Measurements from ENCODE around the gene SSTR3. TPM values are rescaled to one million over a fixed set of nuclear protein-coding genes. Genes with fewer than 3 reads are reported as not detected.

Gene SSTR3
- total and polyA plus RNA-seq, 10 of the 15 experiments (the other 5 are each of a cell fraction or from before 2014, with no cell fraction given), result 0.03 to 4.5 (median 2.4) TPM

GRCh38 chr22:37259540-37260029 lies 47.3 kb upstream of the SSTR3 start (continued):
- TF ChIP-seq EED (IDR thresholded peaks at IDR 0.05; ENCODE audit: low read depth) (0 out of 2 replicates have a peak, but pooled peaks have one; percentile 33), ELK1 (IDR thresholded peaks at IDR 0.05; ENCODE audit: low read depth, low read length) (no peak), SMARCA5 (IDR thresholded peaks at IDR 0.05) (peak; percentile 63; the same call in 1 of the 2 replicates), ATF2 (IDR thresholded peaks at IDR 0.05; ENCODE audit: low read length) (no peak), NR2C2 (IDR thresholded peaks at IDR 0.05; ENCODE audit: borderline replicate concordance, control insufficient read depth, insufficient read length, low read depth) (no peak), CEBPZ (IDR thresholded peaks at IDR 0.05; ENCODE audit: low read depth, low read length) (no peak), FOS (IDR thresholded peaks at IDR 0.05; ENCODE audit: borderline replicate concordance, extremely low read depth, insufficient read length) (no peak), PAX8 (IDR thresholded peaks at IDR 0.05) (no peak), MLLT1 (IDR thresholded peaks at IDR 0.05) (0 out of 2 replicates have a peak, but pooled peaks have one; percentile 14), CTCF (IDR thresholded peaks at IDR 0.05 in 2 of 3, conservative IDR thresholded peaks at IDR 0.05 in 1 of 3; ENCODE audit: control insufficient read depth in 2 of 3, extremely low read depth in 1 of 3, insufficient read depth in 1 of 3, low read depth in 3 of 3, low read length in 3 of 3) (peak; percentile 41 to 69 (median 56); a peak in 5 of 6 replicates)

Measured in GM12878 (cell line).